Measurements from ENCODE around the gene SDK1.

The SDK1 gene

GRCh38 chr7:3979611-3980299 is 678.7 kb downstream of the SDK1 start:
- ChIA-PET CTCF (no interaction called here), POLR2A (no interaction called here)
- TF ChIP-seq FOXK2 (IDR thresholded peaks at IDR 0.05) (no peak), ELF4 (IDR thresholded peaks at IDR 0.05) (no peak), FOXM1 (IDR thresholded peaks at IDR 0.05; ENCODE audit: borderline replicate concordance) (no peak), FOXA1 (IDR thresholded peaks at IDR 0.05) (no peak), HDGF (IDR thresholded peaks at IDR 0.05; ENCODE audit: borderline replicate concordance) (no peak), L3MBTL2 (conservative IDR thresholded peaks at IDR 0.05) (no peak), ZNF384 (IDR thresholded peaks at IDR 0.05) (no peak), BHLHE40 (IDR thresholded peaks at IDR 0.05; ENCODE audit: borderline replicate concordance) (no peak), CTBP1 (IDR thresholded peaks at IDR 0.05; ENCODE audit: borderline replicate concordance) (no peak), LEF1 (IDR thresholded peaks at IDR 0.05; ENCODE audit: borderline replicate concordance) (no peak), TARDBP (IDR thresholded peaks at IDR 0.05) (no peak), ARNT (IDR thresholded peaks at IDR 0.05) (no peak), SUZ12 (IDR thresholded peaks at IDR 0.05) (no peak)
- DNase-seq (ENCODE audit: extremely low spot score): no peak

GRCh38 chr7:3980300-3980643 is 679.2 kb downstream of the SDK1 start:
- POLR2A ChIA-PET: no interaction called here
- TF ChIP-seq FOXA1 (IDR thresholded peaks at IDR 0.05) (no peak), FOXK2 (IDR thresholded peaks at IDR 0.05) (no peak)
- no peak for DNase-seq (ENCODE audit: extremely low spot score)
- CTCF ChIA-PET: no interaction called here

- ChIA-PET POLR2A (no interaction called here), CTCF (no interaction called here)
- no peak for DNase-seq (ENCODE audit: extremely low spot score)
- TF ChIP-seq ELF4 (IDR thresholded peaks at IDR 0.05): no peak
- TF ChIP-seq L3MBTL2 (conservative IDR thresholded peaks at IDR 0.05): no peak
- no peak for TF ChIP-seq CTBP1 (IDR thresholded peaks at IDR 0.05; ENCODE audit: borderline replicate concordance)
- TF ChIP-seq FOXM1 (IDR thresholded peaks at IDR 0.05; ENCODE audit: borderline replicate concordance): no peak
- no peak for TF ChIP-seq PKNOX1 (IDR thresholded peaks at IDR 0.05)
Observed at GRCh38 chr7:3981281-3981680, 680.2 kb downstream of the SDK1 start.

- no peak for DNase-seq (ENCODE audit: extremely low spot score)
- POLR2A ChIA-PET: no interaction called here
- TF ChIP-seq ARNT (IDR thresholded peaks at IDR 0.05): no peak
- TF ChIP-seq PKNOX1 (IDR thresholded peaks at IDR 0.05): no peak
- TF ChIP-seq SP1 (IDR thresholded peaks at IDR 0.05): no peak
- no peak for TF ChIP-seq BHLHE40 (IDR thresholded peaks at IDR 0.05; ENCODE audit: borderline replicate concordance)
- TF ChIP-seq FOXK2 (IDR thresholded peaks at IDR 0.05): no peak
- CTCF ChIA-PET: no interaction called here
Observed at GRCh38 chr7:3984456-3984855, 683.4 kb downstream of the SDK1 start.

- TF ChIP-seq FOXM1 (IDR thresholded peaks at IDR 0.05; ENCODE audit: borderline replicate concordance) (no peak), CTBP1 (IDR thresholded peaks at IDR 0.05; ENCODE audit: borderline replicate concordance) (no peak), HDGF (IDR thresholded peaks at IDR 0.05; ENCODE audit: borderline replicate concordance) (no peak), FOXK2 (IDR thresholded peaks at IDR 0.05) (no peak), BHLHE40 (IDR thresholded peaks at IDR 0.05; ENCODE audit: borderline replicate concordance) (no peak), ELF4 (IDR thresholded peaks at IDR 0.05) (no peak), SP1 (IDR thresholded peaks at IDR 0.05) (no peak), PKNOX1 (IDR thresholded peaks at IDR 0.05) (no peak), ARNT (IDR thresholded peaks at IDR 0.05) (no peak), TARDBP (IDR thresholded peaks at IDR 0.05) (no peak), NFRKB (IDR thresholded peaks at IDR 0.05) (no peak), L3MBTL2 (conservative IDR thresholded peaks at IDR 0.05) (no peak), LEF1 (IDR thresholded peaks at IDR 0.05; ENCODE audit: borderline replicate concordance) (no peak), SUZ12 (IDR thresholded peaks at IDR 0.05) (no peak), FOXA1 (IDR thresholded peaks at IDR 0.05) (no peak), ZNF384 (IDR thresholded peaks at IDR 0.05) (no peak)
- ChIA-PET CTCF (interaction anchor here (1.2 kb wide), 1 partner anchor 116 kb away, joined by 3 read pairs; no protein-coding TSS in a partner anchor), POLR2A (no interaction called here)
- no peak for DNase-seq (ENCODE audit: extremely low spot score)
Observed at GRCh38 chr7:3986927-3987326, 685.9 kb downstream of the SDK1 start.

GRCh38 chr7:3987426-3987927 is 686.4 kb downstream of the SDK1 start:
- no peak for TF ChIP-seq SP1 (IDR thresholded peaks at IDR 0.05)
- no peak for TF ChIP-seq L3MBTL2 (conservative IDR thresholded peaks at IDR 0.05)
- no peak for TF ChIP-seq ARNT (IDR thresholded peaks at IDR 0.05)
- TF ChIP-seq SUZ12 (IDR thresholded peaks at IDR 0.05): no peak
- no peak for TF ChIP-seq HDGF (IDR thresholded peaks at IDR 0.05; ENCODE audit: borderline replicate concordance)
- no peak for TF ChIP-seq ELF4 (IDR thresholded peaks at IDR 0.05)
- TF ChIP-seq TARDBP (IDR thresholded peaks at IDR 0.05): no peak
- TF ChIP-seq BHLHE40 (IDR thresholded peaks at IDR 0.05; ENCODE audit: borderline replicate concordance): no peak
- no peak for TF ChIP-seq CTBP1 (IDR thresholded peaks at IDR 0.05; ENCODE audit: borderline replicate concordance)
- TF ChIP-seq LEF1 (IDR thresholded peaks at IDR 0.05; ENCODE audit: borderline replicate concordance): no peak
- no peak for TF ChIP-seq FOXK2 (IDR thresholded peaks at IDR 0.05)
- TF ChIP-seq ZNF384 (IDR thresholded peaks at IDR 0.05): no peak
- TF ChIP-seq FOXM1 (IDR thresholded peaks at IDR 0.05; ENCODE audit: borderline replicate concordance): no peak
- TF ChIP-seq FOXA1 (IDR thresholded peaks at IDR 0.05): no peak
- TF ChIP-seq NFRKB (IDR thresholded peaks at IDR 0.05): no peak
- TF ChIP-seq PKNOX1 (IDR thresholded peaks at IDR 0.05): no peak
- no peak for DNase-seq (ENCODE audit: extremely low spot score)
- ChIA-PET POLR2A (no interaction called here), CTCF (no interaction called here)
